ENCODE measurements around the gene MEIOC. TPM values are rescaled to one million over a fixed set of nuclear protein-coding genes. Genes with fewer than 3 reads are reported as not detected.
A peak's percentile ranks its signal among the peaks of the same experiment; 100 is the strongest.

Gene MEIOC
- total RNA-seq, 1 donor from 2014 or later = not detected

DNA sequence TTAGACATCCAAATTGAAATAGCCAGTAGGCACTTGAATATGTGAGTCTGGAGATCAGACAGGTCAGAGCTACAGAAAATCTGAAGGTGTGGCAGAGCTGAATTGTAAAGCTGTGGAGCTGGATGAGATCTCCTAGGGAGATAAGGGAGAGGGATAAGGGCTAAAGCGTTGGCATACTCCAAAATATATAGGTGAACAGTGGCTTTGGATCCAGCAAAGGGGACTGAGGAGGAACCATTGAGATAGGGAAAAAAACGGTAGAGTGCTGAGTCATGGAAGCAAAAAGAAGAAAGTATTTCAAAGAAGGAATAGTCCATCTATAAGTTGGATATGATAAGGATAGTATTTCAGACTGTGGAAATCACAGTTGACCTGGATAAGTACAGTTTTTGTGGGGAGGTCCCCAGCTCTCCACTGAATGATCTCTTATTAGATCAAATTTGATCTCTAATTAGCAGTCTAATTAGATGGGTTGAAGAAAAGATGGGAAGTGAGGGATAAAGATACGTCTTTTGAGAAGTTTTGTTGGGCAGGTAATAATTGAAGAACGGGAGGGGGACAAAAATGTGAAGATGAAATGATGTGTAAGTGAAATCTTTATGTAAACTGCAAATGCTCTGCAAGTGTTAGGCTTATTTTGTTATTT, 51.6 kb downstream of the MEIOC start:
- DNase-seq (ENCODE audit: low spot score) = no peak

- peak; percentile 90 for DNase-seq (ENCODE audit: low spot score)
Observed at GRCh38 chr17:44708401-44709263, 52.4 kb downstream of the MEIOC start, which contains the start of gene DBF4B. Gene DBF4B, plus strand, starts transcription at chr17:44708665. Its CDS starts 156 bp downstream, at chr17:44708821.

GRCh38 chr17:44719444-44719843, 63.2 kb downstream of the MEIOC start:
- DNase-seq (ENCODE audit: low spot score) = no peak

GRCh38 chr17:44722254-44722653, 66.0 kb downstream of the MEIOC start:
- peak; percentile 35 for DNase-seq (ENCODE audit: low spot score)

Other genes with a start within 250 kb of the MEIOC start
- 38.1 TPM for gene GPATCH8, start 153.1 kb upstream of the MEIOC start, total RNA-seq
- 3.9 TPM for gene FZD2, start 99.0 kb upstream of the MEIOC start, total RNA-seq
- gene CCDC43, start 33.3 kb downstream of the MEIOC start, total RNA-seq = 16.5 TPM
- 5.2 TPM for gene DBF4B, start 52.2 kb downstream of the MEIOC start, total RNA-seq
- gene ADAM11, start 102.5 kb downstream of the MEIOC start, total RNA-seq = 0.67 TPM
- 17.1 TPM for gene GJC1, start 173.8 kb downstream of the MEIOC start, total RNA-seq
- 1.3 TPM for gene HIGD1B, start 191.4 kb downstream of the MEIOC start, total RNA-seq
- 104 TPM for gene EFTUD2, start 243.0 kb downstream of the MEIOC start, total RNA-seq